HG03159 (cell line): ENCODE measurements around the gene PCDH11Y.
"Not testable (repeated sequence)": the region's sequence is repeated elsewhere in the genome, so short reads cannot be mapped to it uniquely, and the experiment has no call there.

Source experiments
- ATAC-seq: cut with Tn5 transposase; IDR thresholded peaks from one replicate; pipeline ENCODE4 v1.9.1; 2021; ENCODE audit warnings: mild to moderate bottlenecking, moderate library complexity; ENCODE audit not compliant: unreplicated experiment

PCDH11Y gene

GRCh38 chrY:5000057-5000456 lies at the start of gene PCDH11Y:
Gene PCDH11Y, plus strand, starts transcription at chrY:5000296. Its CDS starts 56,804 bp downstream, at chrY:5057100.
- not testable (repeated sequence) for ATAC-seq

GRCh38 chrY:4967894-4968293 lies 32.2 kb upstream of the PCDH11Y start:
- not testable (repeated sequence) for ATAC-seq

- ATAC-seq = peak; percentile 100
Measured at GRCh38 chrY:4991743-4992400, 8.2 kb upstream of the PCDH11Y start.

- ATAC-seq = not testable (repeated sequence)
Measured at GRCh38 chrY:4994892-4995291, 5.2 kb upstream of the PCDH11Y start.

- not testable (repeated sequence) for ATAC-seq
Measured at GRCh38 chrY:5002476-5003184, 2.5 kb downstream of the PCDH11Y start.

GRCh38 chrY:5038972-5039523 lies 39.0 kb downstream of the PCDH11Y start:
- not testable (repeated sequence) for ATAC-seq

- ATAC-seq = not testable (repeated sequence)
Measured at GRCh38 chrY:5083017-5083416, 82.9 kb downstream of the PCDH11Y start.

- not testable (repeated sequence) for ATAC-seq
Measured at GRCh38 chrY:5182998-5183397, 182.9 kb downstream of the PCDH11Y start.

GRCh38 chrY:5215116-5215515 lies 215.0 kb downstream of the PCDH11Y start:
- ATAC-seq = not testable (repeated sequence)

GRCh38 chrY:5324931-5325330 lies 324.8 kb downstream of the PCDH11Y start:
- not testable (repeated sequence) for ATAC-seq

GRCh38 chrY:5342220-5342619 lies 342.1 kb downstream of the PCDH11Y start:
- ATAC-seq = not testable (repeated sequence)

- not testable (repeated sequence) for ATAC-seq
Measured at GRCh38 chrY:5543705-5544104, 543.6 kb downstream of the PCDH11Y start.

- ATAC-seq = not testable (repeated sequence)
Measured at GRCh38 chrY:5638589-5638988, 638.5 kb downstream of the PCDH11Y start.

GRCh38 chrY:5679265-5679664 lies 679.2 kb downstream of the PCDH11Y start:
- not testable (repeated sequence) for ATAC-seq

- not testable (repeated sequence) for ATAC-seq
Measured at GRCh38 chrY:5708727-5709126, 708.6 kb downstream of the PCDH11Y start.

GRCh38 chrY:5709788-5710381 lies 709.8 kb downstream of the PCDH11Y start:
- ATAC-seq = not testable (repeated sequence)

- not testable (repeated sequence) for ATAC-seq
Measured at GRCh38 chrY:5761403-5761802, 761.3 kb downstream of the PCDH11Y start.

- not testable (repeated sequence) for ATAC-seq
Measured at GRCh38 chrY:5776485-5776884, 776.4 kb downstream of the PCDH11Y start.
